CD4-positive, alpha-beta T cell treated with Interleukin-4 for 4 hours (primary cell): ENCODE measurements around the gene EPB41.
A peak's percentile ranks its signal among the peaks of the same experiment; 100 is the strongest.
"Not testable (repeated sequence)": the region's sequence is repeated elsewhere in the genome, so short reads cannot be mapped to it uniquely, and the experiment has no call there.

ENCODE experiments used
- DNase-seq: peaks from one replicate; pipeline ENCODE4 v3.0.0-alpha.2; 2020

EPB41 gene

GRCh38 chr1:28927648-28928313 lies 13.4 kb downstream of the EPB41 start:
- peak; percentile 22 for DNase-seq

- DNase-seq = peak; percentile 52
Measured at GRCh38 chr1:28928314-28928941, 14.1 kb downstream of the EPB41 start.

GRCh38 chr1:28933277-28933676 lies 18.9 kb downstream of the EPB41 start:
- DNase-seq = peak; percentile 65

- no peak for DNase-seq
Measured at GRCh38 chr1:28933918-28934317, 19.5 kb downstream of the EPB41 start.

GRCh38 chr1:28934676-28935075 lies 20.3 kb downstream of the EPB41 start:
- no peak for DNase-seq

GRCh38 chr1:28935293-28935692 lies 20.9 kb downstream of the EPB41 start:
- DNase-seq = no peak

GRCh38 chr1:28936094-28936493 lies 21.7 kb downstream of the EPB41 start:
- DNase-seq = no peak

- no peak for DNase-seq
Measured at GRCh38 chr1:28936528-28936927, 22.2 kb downstream of the EPB41 start.

GRCh38 chr1:28943581-28943980 lies 29.2 kb downstream of the EPB41 start:
- DNase-seq = not testable (repeated sequence)

- no peak for DNase-seq
Measured at GRCh38 chr1:28950006-28950405, 35.6 kb downstream of the EPB41 start.

GRCh38 chr1:28950449-28950848 lies 36.1 kb downstream of the EPB41 start:
- DNase-seq = no peak

- DNase-seq = no peak
Measured at GRCh38 chr1:28954126-28954726, 39.9 kb downstream of the EPB41 start.

- peak; percentile 8 for DNase-seq
Measured at GRCh38 chr1:28956038-28956464, 41.7 kb downstream of the EPB41 start.

GRCh38 chr1:28962114-28962831 lies 47.9 kb downstream of the EPB41 start:
- not testable (repeated sequence) for DNase-seq

- peak; percentile 16 for DNase-seq
Measured at GRCh38 chr1:28965271-28965870, 51.0 kb downstream of the EPB41 start.

GRCh38 chr1:28966617-28967016 lies 52.2 kb downstream of the EPB41 start:
- no peak for DNase-seq

- DNase-seq = peak; percentile 50
Measured at GRCh38 chr1:28971980-28972771, 57.8 kb downstream of the EPB41 start.

- no peak for DNase-seq
Measured at GRCh38 chr1:28973596-28974421, 59.4 kb downstream of the EPB41 start.

GRCh38 chr1:28974432-28974831 lies 60.1 kb downstream of the EPB41 start:
- DNase-seq = no peak

GRCh38 chr1:28976248-28976647 lies 61.9 kb downstream of the EPB41 start:
- DNase-seq = no peak

- no peak for DNase-seq
Measured at GRCh38 chr1:28981210-28981609, 66.8 kb downstream of the EPB41 start.
